Subcutaneous abdominal adipose tissue (tissue), 5 donors: ENCODE results near the gene GSTT2B.
"Not testable (repeated sequence)": the region's sequence is repeated elsewhere in the genome, so short reads cannot be mapped to it uniquely, and the experiment has no call there.

Source experiments
- H3K27ac ChIP-seq: one replicate; pipeline ENCODE4 v1.7.0; 2013; ENCODE audit warnings: low read depth, mild to moderate bottlenecking, inconsistent platforms, low read length, moderate library complexity
- H3K27me3 ChIP-seq, 5 donors: one replicate each; pipeline ENCODE4 v1.7.0; 2013; ENCODE audit warnings: low read length in 5 of 5, inconsistent platforms in 1 of 5; ENCODE audit not compliant: control insufficient read depth in 5 of 5, insufficient read depth in 4 of 5
- H3K36me3 ChIP-seq, 5 donors: one replicate each; pipeline ENCODE4 v1.7.0; 2013; ENCODE audit warnings: low read length in 5 of 5; ENCODE audit not compliant: control insufficient read depth in 5 of 5, insufficient read depth in 5 of 5
- H3K4me1 ChIP-seq, 5 donors: one replicate each; pipeline ENCODE4 v1.7.0; 2013; ENCODE audit warnings: low read length in 5 of 5, mild to moderate bottlenecking in 3 of 5, moderate library complexity in 1 of 5; ENCODE audit not compliant: control insufficient read depth in 5 of 5, insufficient read depth in 5 of 5
- H3K4me3 ChIP-seq, 5 donors: one replicate each; pipeline ENCODE4 v1.7.0; 2013; ENCODE audit warnings: low read length in 5 of 5, low read depth in 1 of 5
- H3K9ac ChIP-seq, 5 donors: one replicate each; pipeline ENCODE4 v1.7.0; 2013; ENCODE audit warnings: low read length in 5 of 5, mild to moderate bottlenecking in 4 of 5, moderate library complexity in 3 of 5
- H3K9me3 ChIP-seq, 5 donors: one replicate each; pipeline ENCODE4 v1.7.0; 2013; ENCODE audit warnings: low read length in 5 of 5; ENCODE audit not compliant: control insufficient read depth in 5 of 5
- donor health status: healthy.
- donor health status: healthy.
- donor health status: healthy.
- donor health status: healthy.
- donor health status: healthy.

The GSTT2B gene

GRCh38 chr22:23961084-23961771 is at the start of gene GSTT2B:
Gene GSTT2B (minus strand): TSS chr22:23961195. CDS start chr22:23961131, 64 bp downstream.
- H3K4me1 ChIP-seq, H3K9ac ChIP-seq, H3K9me3 ChIP-seq, H3K27ac ChIP-seq, H3K36me3 ChIP-seq, H3K4me3 ChIP-seq, H3K27me3 ChIP-seq: not testable (repeated sequence)

GRCh38 chr22:24010018-24010391 is 49.0 kb upstream of the GSTT2B start:
- Histone ChIP-seq H3K9me3 (no peaks in the 10 kb centered on the region), H3K36me3 (no peaks in the 10 kb centered on the region), H3K27ac (no peak overlapping the region), H3K4me1 (peaks cover 5 to 27% (median 24%) of the 10 kb centered on the region in 5 donors), H3K27me3 (no peaks in the 10 kb centered on the region), H3K4me3 (no peak overlapping the region), H3K9ac (no peak overlapping the region)

- no peaks in the 10 kb centered on the region for H3K27me3 ChIP-seq
- H3K36me3 ChIP-seq = no peaks in the 10 kb centered on the region
- no peaks in the 10 kb centered on the region for H3K9me3 ChIP-seq
- no peak overlapping the region for H3K4me3 ChIP-seq
- peaks cover 5 to 28% (median 24%) of the 10 kb centered on the region in 5 donors for H3K4me1 ChIP-seq
- no peak overlapping the region for H3K9ac ChIP-seq
- H3K27ac ChIP-seq = no peak overlapping the region
Observed at GRCh38 chr22:24009227-24010017, 48.4 kb upstream of the GSTT2B start.

- Histone ChIP-seq H3K27me3 (no peaks in the 10 kb centered on the region), H3K27ac (no peak overlapping the region), H3K4me1 (peaks cover 5 to 28% (median 24%) of the 10 kb centered on the region in 5 donors), H3K9ac (no peak overlapping the region), H3K36me3 (no peaks in the 10 kb centered on the region), H3K4me3 (no peak overlapping the region), H3K9me3 (no peaks in the 10 kb centered on the region)
Observed at GRCh38 chr22:24008381-24009226, 47.6 kb upstream of the GSTT2B start.

- Histone ChIP-seq H3K9me3 (no peaks in the 10 kb centered on the region), H3K4me1 (peaks cover 5 to 28% (median 24%) of the 10 kb centered on the region in 5 donors), H3K27ac (no peak overlapping the region)
Observed at GRCh38 chr22:24008022-24008283, 47.0 kb upstream of the GSTT2B start.

GRCh38 chr22:24007253-24008021 is 46.4 kb upstream of the GSTT2B start:
- Histone ChIP-seq H3K36me3 (no peaks in the 10 kb centered on the region), H3K9ac (no peak overlapping the region), H3K9me3 (no peaks in the 10 kb centered on the region), H3K4me1 (peaks cover 5 to 25% (median 23%) of the 10 kb centered on the region in 5 donors), H3K4me3 (no peak overlapping the region), H3K27me3 (no peaks in the 10 kb centered on the region), H3K27ac (no peak overlapping the region)

More at GRCh38 chr22:24008022-24008283, 47.0 kb upstream of the GSTT2B start:
- H3K36me3 ChIP-seq = no peaks in the 10 kb centered on the region
- H3K4me3 ChIP-seq = no peak overlapping the region
- H3K9ac ChIP-seq = no peak overlapping the region
- H3K27me3 ChIP-seq = no peaks in the 10 kb centered on the region

- Histone ChIP-seq H3K4me1 (peaks cover 3 to 19% (median 17%) of the 10 kb centered on the region in 5 donors), H3K27ac (no peak overlapping the region), H3K4me3 (no peak overlapping the region), H3K9ac (no peak overlapping the region), H3K36me3 (no peaks in the 10 kb centered on the region), H3K27me3 (peaks cover 0 to 3% (median 0%) of the 10 kb centered on the region in 5 donors), H3K9me3 (no peaks in the 10 kb centered on the region)
Observed at GRCh38 chr22:24006914-24007214, 45.9 kb upstream of the GSTT2B start.

- peaks cover 3 to 14% (median 12%) of the 10 kb centered on the region in 5 donors for H3K4me1 ChIP-seq
- no peaks in the 10 kb centered on the region for H3K36me3 ChIP-seq
- H3K9ac ChIP-seq = no peak overlapping the region
- peaks cover 0 to 3% (median 0%) of the 10 kb centered on the region in 5 donors for H3K27me3 ChIP-seq
- H3K9me3 ChIP-seq = no peaks in the 10 kb centered on the region
- no peak overlapping the region for H3K27ac ChIP-seq
- H3K4me3 ChIP-seq = no peak overlapping the region
Observed at GRCh38 chr22:24006207-24006913, 45.4 kb upstream of the GSTT2B start.

GRCh38 chr22:24005201-24005600 is 44.2 kb upstream of the GSTT2B start, which contains the start of gene GSTT4:
Gene GSTT4 (minus strand): TSS chr22:24005453. CDS start chr22:24005356, 97 bp downstream.
- no peaks in the 10 kb centered on the region for H3K9me3 ChIP-seq
- peaks cover 3 to 9% (median 8%) of the 10 kb centered on the region in 5 donors for H3K4me1 ChIP-seq
- H3K36me3 ChIP-seq = no peaks in the 10 kb centered on the region
- no peak within 1 kb of the TSS for H3K27ac ChIP-seq
- peak within 1 kb of the TSS in 2 of 5 donors; percentile 8 to 18 for H3K9ac ChIP-seq
- no peak within 1 kb of the TSS for H3K4me3 ChIP-seq
- H3K27me3 ChIP-seq = peaks cover 0 to 3% (median 0%) of the 10 kb centered on the region in 5 donors
